ENCODE data around the gene SCGB1C2. TPM values are rescaled to one million over a fixed set of nuclear protein-coding genes. Genes with fewer than 3 reads are reported as not detected.
A peak's percentile ranks its signal among the peaks of the same experiment; 100 is the strongest.
"Not testable (repeated sequence)": the region's sequence is repeated elsewhere in the genome, so short reads cannot be mapped to it uniquely, and the experiment has no call there.

SCGB1C2 gene
- not detected for total RNA-seq

DNA sequence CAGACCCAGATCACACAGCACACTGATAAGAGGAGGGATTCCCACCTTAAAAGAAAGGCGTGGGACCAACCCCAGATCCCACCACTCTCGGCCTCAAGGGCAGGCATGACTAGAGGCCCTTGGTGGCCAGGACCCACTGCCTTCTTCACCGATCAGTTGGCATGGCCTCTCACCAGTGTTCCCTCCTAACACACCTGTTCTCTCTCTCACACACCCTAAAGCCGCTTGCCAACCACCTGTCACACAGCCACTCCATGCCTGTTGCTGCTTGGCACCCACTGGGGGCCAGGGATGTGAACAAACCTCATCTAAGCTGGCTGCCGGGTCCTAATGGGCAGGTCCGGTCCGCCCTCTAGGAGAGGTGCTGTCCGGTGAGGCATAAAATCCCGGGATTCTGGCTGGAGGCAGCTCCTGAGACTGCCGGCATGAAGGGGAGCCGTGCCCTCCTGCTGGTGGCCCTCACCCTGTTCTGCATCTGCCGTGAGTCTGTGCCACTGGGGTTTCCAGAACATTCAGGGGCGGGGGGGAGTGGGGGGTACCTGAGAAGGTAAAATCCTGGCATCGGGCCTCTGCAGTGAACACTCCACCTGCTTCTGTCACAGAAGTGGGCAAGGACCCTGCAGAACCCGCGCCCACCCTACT, at the start of gene SCGB1C2:
TSS of gene SCGB1C2 (plus strand) at position 404 of the 642 bp plus-strand sequence. CDS start at position 426, 22 bp downstream.
- POLR2A ChIA-PET; H3K9me3 Mint-ChIP-seq (ENCODE audit: low read depth); H3K27ac Mint-ChIP-seq; ATAC-seq; CTCF ChIA-PET; H3K27me3 Mint-ChIP-seq; H3K4me3 Mint-ChIP-seq; H3K4me1 Mint-ChIP-seq; DNase-seq; intact Hi-C loops (cut with DNase I, micrococcal nuclease); H3K36me3 Mint-ChIP-seq (ENCODE audit: low read depth): not testable (repeated sequence)

DNA sequence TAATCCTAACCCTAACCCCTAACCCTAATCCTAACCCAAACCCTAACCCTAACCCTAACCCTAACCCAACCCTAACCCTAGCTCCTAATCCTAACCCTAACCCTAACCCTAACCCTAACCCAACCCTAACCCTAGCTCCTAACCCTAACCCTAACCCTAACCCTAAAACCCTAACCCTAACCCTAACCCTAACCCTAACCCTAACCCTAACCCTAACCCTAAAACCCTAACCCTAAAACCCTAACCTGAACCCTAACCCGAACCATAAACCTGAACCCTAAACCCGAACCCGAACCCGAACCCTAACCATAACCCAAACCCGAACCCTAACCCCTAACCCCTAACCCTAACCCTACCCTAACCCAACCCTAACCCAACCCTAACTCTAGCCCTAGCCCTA, 24.3 kb upstream of the SCGB1C2 start:
- H3K36me3 Mint-ChIP-seq (ENCODE audit: low read depth); CTCF ChIA-PET; ATAC-seq; POLR2A ChIA-PET; DNase-seq; H3K4me3 Mint-ChIP-seq; H3K9me3 Mint-ChIP-seq (ENCODE audit: low read depth); H3K27ac Mint-ChIP-seq; intact Hi-C loops (cut with DNase I, micrococcal nuclease); H3K4me1 Mint-ChIP-seq; H3K27me3 Mint-ChIP-seq: not testable (repeated sequence)

DNA sequence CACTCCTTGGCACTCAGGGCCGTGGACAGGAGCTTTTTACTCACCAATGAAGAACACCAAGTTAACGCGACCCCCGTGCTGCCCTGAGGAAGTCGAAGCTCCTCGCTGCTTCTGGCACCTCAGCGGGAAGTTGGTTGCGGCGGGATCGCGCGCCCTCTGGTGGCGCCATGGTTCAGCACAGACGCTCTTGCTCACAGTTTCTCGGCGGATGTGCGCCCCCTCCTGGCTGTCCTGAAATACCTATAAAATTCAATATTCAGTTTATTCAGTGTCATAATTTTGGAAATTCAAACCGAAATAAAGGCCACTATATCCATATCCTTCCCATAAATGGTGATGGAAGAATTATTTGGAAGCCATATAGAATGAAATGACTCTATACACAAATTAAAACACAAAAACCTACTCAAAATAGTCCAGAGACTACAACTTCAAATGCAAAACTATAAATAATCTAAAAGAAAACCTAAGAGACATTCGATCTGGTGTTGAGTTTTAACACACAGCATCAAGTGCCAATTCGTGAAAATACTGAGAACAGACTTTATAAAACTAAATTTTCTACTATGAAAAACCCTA, 18.9 kb upstream of the SCGB1C2 start:
- peak; percentile 10 for DNase-seq
- ATAC-seq; H3K36me3 Mint-ChIP-seq (ENCODE audit: low read depth); H3K27ac Mint-ChIP-seq; H3K4me1 Mint-ChIP-seq; H3K4me3 Mint-ChIP-seq; POLR2A ChIA-PET; CTCF ChIA-PET; H3K9me3 Mint-ChIP-seq (ENCODE audit: low read depth); intact Hi-C loops (cut with DNase I, micrococcal nuclease); H3K27me3 Mint-ChIP-seq: not testable (repeated sequence)

DNA sequence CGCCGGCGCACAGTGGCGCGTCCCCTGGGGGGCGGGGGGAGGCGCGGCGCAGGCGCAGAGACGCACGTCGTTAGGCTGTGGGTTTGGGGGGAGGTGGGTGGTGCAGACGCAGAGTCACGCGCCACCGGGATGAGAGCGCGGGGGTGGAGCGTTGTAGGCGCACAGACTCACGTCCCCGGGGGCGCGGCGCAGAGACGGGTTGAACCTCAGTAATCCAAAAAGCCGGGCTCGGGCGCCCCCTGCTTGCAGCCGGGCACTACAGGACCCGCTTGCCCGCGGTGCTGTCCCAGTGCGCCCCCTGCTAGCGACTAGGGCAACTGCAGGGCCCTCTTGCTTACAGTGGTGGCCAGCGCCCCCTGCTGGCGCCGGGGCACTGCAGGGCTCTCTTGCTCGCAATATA, 3.4 kb upstream of the SCGB1C2 start:
- H3K4me1 Mint-ChIP-seq; ATAC-seq; DNase-seq; intact Hi-C loops (cut with DNase I, micrococcal nuclease); POLR2A ChIA-PET; H3K36me3 Mint-ChIP-seq (ENCODE audit: low read depth); H3K27me3 Mint-ChIP-seq; H3K4me3 Mint-ChIP-seq; H3K27ac Mint-ChIP-seq; H3K9me3 Mint-ChIP-seq (ENCODE audit: low read depth); CTCF ChIA-PET: not testable (repeated sequence)

DNA sequence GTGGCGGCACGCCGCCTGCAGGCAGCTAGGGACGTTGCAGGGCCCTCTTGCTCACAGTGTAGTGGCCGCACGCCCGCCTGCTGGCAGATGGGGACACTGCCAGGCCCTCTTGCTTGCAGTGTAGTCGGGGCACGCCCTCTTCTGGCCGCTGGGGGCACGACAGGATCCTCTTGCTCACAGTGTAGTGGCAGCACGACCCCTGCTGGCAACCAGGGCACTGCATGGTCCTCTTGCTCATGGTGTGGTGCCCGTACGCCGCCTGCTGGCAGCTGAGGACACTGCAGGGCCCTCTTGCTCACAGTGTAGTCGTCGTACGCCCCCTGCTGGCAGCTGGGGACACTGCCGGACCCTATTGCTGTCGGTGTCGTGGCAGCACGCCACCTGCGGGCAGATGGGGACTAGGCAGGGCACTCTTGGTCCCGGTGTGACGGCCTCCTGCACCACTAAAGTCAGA, 3.0 kb upstream of the SCGB1C2 start:
- ATAC-seq (peak; percentile 86), DNase-seq (peak; percentile 79)
- H3K4me3 Mint-ChIP-seq; H3K27ac Mint-ChIP-seq; CTCF ChIA-PET; POLR2A ChIA-PET; H3K4me1 Mint-ChIP-seq; H3K27me3 Mint-ChIP-seq; H3K36me3 Mint-ChIP-seq (ENCODE audit: low read depth); H3K9me3 Mint-ChIP-seq (ENCODE audit: low read depth); intact Hi-C loops (cut with DNase I, micrococcal nuclease): not testable (repeated sequence)

DNA sequence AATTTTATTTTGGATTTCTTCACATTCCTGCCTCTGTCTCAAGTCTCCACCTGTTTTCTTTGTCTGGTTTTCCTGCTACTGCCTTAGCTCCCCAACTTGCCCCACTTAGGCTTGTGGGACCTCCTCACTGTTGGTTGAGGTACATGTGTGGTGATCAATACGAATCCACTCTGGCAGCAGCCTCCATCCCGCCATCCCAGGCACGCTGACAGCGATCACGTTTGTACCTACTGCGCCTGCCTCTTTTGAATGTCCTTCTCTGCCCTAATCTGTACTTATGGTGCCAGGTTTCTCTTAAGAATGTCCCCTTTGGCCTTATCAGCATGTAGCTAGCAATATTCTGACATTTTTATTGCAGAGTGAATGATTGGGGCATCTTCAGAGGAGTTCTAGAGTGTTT, 2.3 kb upstream of the SCGB1C2 start:
- H3K4me1 Mint-ChIP-seq; H3K4me3 Mint-ChIP-seq; H3K9me3 Mint-ChIP-seq (ENCODE audit: low read depth); DNase-seq; CTCF ChIA-PET; ATAC-seq; intact Hi-C loops (cut with DNase I, micrococcal nuclease); POLR2A ChIA-PET; H3K36me3 Mint-ChIP-seq (ENCODE audit: low read depth); H3K27ac Mint-ChIP-seq; H3K27me3 Mint-ChIP-seq: not testable (repeated sequence)

DNA sequence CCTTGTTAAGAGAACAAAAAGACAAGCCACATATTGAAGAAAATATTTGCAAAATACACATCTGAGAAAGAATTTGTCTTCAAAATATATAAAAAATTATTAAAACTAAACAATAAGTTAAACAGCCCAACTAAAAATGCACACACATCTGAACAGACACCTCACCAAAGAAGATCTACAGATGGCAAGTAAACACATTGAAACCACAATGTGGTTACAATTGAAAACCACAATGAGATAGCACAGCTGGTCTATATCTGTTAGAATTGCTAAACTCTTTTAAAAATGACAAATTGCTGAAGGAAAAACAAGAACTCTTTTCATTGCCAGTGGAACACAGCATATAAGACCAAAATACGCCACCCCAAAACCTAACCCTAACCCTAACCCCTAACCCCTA, 1.5 kb upstream of the SCGB1C2 start:
- H3K4me1 Mint-ChIP-seq; intact Hi-C loops (cut with DNase I, micrococcal nuclease): not testable (repeated sequence)

DNA sequence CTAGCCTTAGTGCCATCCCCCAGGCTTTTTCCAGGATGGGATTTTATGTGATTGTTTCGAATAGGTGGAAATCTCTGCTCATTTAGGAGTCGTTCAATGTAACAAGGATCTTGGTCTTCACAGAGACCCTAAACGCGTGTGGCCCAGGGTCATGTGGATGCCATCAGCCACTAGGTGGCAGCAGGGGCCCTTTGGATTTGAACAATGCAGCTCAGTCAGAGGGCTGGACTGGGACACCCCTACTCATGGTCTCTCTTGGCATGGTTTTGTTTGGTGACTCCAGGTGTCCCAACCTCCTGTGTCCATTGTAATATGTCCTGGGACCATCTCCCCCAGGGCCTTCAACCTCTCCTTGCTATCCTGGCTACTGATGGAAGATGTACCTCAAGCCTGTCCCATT, 838 bp upstream of the SCGB1C2 start:
- intact Hi-C loops (cut with DNase I, micrococcal nuclease); CTCF ChIA-PET; H3K27ac Mint-ChIP-seq; H3K36me3 Mint-ChIP-seq (ENCODE audit: low read depth); POLR2A ChIA-PET; H3K4me3 Mint-ChIP-seq; H3K27me3 Mint-ChIP-seq; H3K9me3 Mint-ChIP-seq (ENCODE audit: low read depth); H3K4me1 Mint-ChIP-seq: not testable (repeated sequence)
- DNase-seq = peak; percentile 83
- ATAC-seq = peak; percentile 75

More for the DNA sequence above, 1.5 kb upstream of the SCGB1C2 start:
- CTCF ChIA-PET; H3K27ac Mint-ChIP-seq; POLR2A ChIA-PET; H3K9me3 Mint-ChIP-seq (ENCODE audit: low read depth); H3K36me3 Mint-ChIP-seq (ENCODE audit: low read depth); H3K27me3 Mint-ChIP-seq; ATAC-seq; DNase-seq; H3K4me3 Mint-ChIP-seq: not testable (repeated sequence)

DNA sequence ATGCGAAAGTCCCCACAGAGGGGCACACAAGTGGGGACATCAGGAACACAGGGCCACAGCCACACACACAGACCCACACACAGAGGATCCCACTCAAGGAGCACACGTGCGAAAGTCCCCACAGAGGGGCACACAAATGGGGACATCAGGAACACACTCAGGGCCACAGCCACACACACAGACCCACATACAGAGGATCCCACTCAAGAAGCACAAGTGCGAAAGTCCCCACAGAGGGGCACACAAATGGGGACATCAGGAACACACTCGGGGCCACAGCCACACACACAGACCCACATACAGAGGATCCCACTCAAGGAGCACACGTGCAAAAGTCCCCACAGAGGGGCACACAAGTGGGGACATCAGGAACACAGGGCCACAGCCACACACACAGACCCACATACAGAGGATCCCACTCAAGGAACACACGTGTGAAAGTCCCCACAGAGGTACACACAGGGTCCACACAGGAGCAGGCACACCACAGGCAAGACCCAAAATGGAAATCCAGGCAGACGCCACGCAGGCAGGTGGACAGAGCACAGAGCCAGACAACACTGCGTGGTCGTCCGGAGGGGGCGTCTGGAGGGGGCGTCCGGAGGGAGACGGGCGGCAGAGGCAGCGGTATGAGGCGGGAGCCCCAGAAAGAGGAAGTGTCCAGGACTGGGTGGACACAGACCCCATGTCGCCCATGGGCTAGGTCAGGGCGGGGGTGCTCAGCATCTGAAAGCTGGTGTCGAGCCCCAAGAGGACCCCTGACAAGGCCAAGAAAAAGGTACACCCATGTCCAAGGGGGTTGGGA, 2.2 kb downstream of the SCGB1C2 start:
- ATAC-seq; H3K4me1 Mint-ChIP-seq; CTCF ChIA-PET; H3K4me3 Mint-ChIP-seq; H3K27me3 Mint-ChIP-seq; H3K27ac Mint-ChIP-seq; POLR2A ChIA-PET; H3K9me3 Mint-ChIP-seq (ENCODE audit: low read depth); DNase-seq; H3K36me3 Mint-ChIP-seq (ENCODE audit: low read depth): not testable (repeated sequence)
- intact Hi-C loops (cut with DNase I, micrococcal nuclease) = loop anchor here in 1 of 2 experiments (5.0 kb wide), 2 partner anchors 843 to 858 kb away; partner anchors contain the start of gene TIMM22

DNA sequence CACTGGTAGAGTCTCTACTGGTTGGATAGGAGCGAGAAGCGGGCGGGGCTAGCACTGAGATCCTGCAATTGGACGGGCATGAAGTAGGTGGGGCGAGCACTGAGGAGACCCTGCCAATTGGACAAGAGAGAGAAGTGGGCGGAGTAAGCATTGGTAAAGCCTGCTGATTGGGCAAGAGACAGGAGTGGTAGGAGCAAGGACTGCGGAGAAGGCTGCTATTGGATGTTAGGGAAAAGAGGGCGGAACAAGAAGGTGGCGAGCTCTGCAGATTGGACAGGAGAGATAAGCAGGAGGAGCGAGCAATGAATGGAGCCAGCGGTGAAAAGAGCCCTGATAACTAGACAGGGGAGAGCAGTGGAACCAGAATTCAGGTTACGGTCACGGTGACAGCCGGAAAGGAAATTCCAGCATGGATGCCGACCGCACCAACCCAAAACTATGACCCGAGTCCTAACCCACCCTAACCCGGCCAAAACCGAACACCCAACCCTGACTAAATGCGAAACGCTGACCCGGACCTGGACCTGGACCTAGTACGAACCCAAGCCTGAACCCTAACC, 4.8 kb downstream of the SCGB1C2 start:
- no peaks in the 10 kb centered on the region for H3K4me1 Mint-ChIP-seq
- intact Hi-C loops (cut with DNase I, micrococcal nuclease) = loop anchor here in 1 of 2 experiments (5.0 kb wide), 2 partner anchors 840 to 855 kb away; partner anchors contain the start of gene TIMM22
- no peak overlapping the region for H3K27ac Mint-ChIP-seq
- ATAC-seq = no peak
- H3K36me3 Mint-ChIP-seq (ENCODE audit: low read depth) = no peaks in the 10 kb centered on the region
- H3K4me3 Mint-ChIP-seq = no peak overlapping the region
- no peaks in the 10 kb centered on the region for H3K9me3 Mint-ChIP-seq (ENCODE audit: low read depth)
- POLR2A ChIA-PET = no interaction called here
- H3K27me3 Mint-ChIP-seq = no peaks in the 10 kb centered on the region
- CTCF ChIA-PET = interaction anchor here (1.0 kb wide), 1 partner anchor 558 kb away, joined by 3 read pairs; no protein-coding TSS in a partner anchor
- DNase-seq = peak; percentile 65

DNA sequence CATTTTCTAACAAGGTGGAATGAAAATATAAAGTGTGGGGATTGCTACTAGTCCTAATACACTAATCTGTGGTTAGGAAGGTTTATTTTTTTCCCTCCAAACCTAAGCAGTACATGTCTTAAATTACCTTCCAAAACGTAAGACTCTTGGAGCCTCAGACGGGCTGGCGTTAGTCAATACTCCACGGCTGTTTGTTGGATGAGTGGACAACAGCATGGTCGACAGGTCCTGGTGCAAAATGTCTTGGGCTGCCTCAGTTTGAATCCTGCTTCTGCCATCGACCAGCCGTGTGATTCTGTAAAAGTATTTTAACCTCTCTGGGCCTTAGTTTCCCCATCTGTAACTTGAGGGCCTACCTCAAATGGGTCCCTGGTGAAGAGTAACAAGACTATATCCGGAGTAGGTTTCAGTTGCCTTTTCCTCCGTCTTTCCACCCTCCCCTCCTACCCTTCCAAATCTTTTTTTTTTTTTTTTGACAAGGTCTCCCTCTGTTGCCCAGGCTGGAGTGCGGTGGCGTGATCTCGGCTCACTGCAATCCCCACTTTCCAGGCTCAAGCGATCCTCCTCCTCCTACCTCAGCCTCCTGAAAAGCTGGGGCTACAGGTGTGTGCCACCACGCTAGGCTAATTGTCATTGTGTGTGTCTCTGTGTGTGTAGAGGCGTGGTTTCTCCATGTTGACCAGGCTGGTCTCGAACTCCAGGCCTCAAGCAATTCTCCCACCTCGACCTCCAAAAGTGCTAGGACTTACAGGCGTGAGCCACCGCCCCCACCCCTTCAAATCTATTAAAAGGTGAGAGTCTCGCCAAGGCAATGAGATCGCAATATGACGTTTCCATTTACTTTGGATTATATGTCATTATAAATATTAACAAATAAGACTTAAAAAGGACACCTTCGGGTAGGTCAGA, 5.8 kb downstream of the SCGB1C2 start:
- no peaks in the 10 kb centered on the region for H3K36me3 Mint-ChIP-seq (ENCODE audit: low read depth)
- POLR2A ChIA-PET = no interaction called here
- intact Hi-C loops (cut with DNase I, micrococcal nuclease) = loop anchor here in 1 of 2 experiments (5.0 kb wide), 2 partner anchors 839 to 854 kb away; partner anchors contain the start of gene TIMM22
- no peaks in the 10 kb centered on the region for H3K27me3 Mint-ChIP-seq
- no peaks in the 10 kb centered on the region for H3K9me3 Mint-ChIP-seq (ENCODE audit: low read depth)
- CTCF ChIA-PET = no interaction called here
- DNase-seq (no peak), ATAC-seq (no peak)
- no peak overlapping the region for H3K27ac Mint-ChIP-seq
- H3K4me1 Mint-ChIP-seq = no peaks in the 10 kb centered on the region
- no peak overlapping the region for H3K4me3 Mint-ChIP-seq

Data from activated CD4-positive, alpha-beta T cell treated with anti-CD3 and anti-CD28 coated beads for 36 hours (primary cell).